HCT116 (cell line): ENCODE data around the gene GASK1A. TPM values are rescaled to one million over a fixed set of nuclear protein-coding genes. Genes with fewer than 3 reads are reported as not detected.

Experiments used
- ATAC-seq: fragments of 200-7000 bp; cut with Tn5 transposase; 2 replicates; pipeline ENCODE4 v1.9.1; 2020; ENCODE audit warnings: mild to moderate bottlenecking, moderate library complexity
- BruUV-seq: library from RNA; stranded (reverse); fragments of 400-500 nt; replicated peaks from 2 replicates; lab custom pipeline; 2021; lab: Mats Ljungman, UMichigan
- CTCF ChIA-PET: fragments of 300-600 bp; sonication (Branson Sonifier 250); formaldehyde crosslinking; loops from one replicate; lab custom pipeline; 2021; ENCODE audit warnings: antibody characterized with exemption; lab: Charles Lee
- POLR2A ChIA-PET: fragments of 300-600, 350-600 bp; sonication (Branson Sonifier 250); formaldehyde crosslinking; loops from one replicate; lab custom pipeline; 2021; ENCODE audit warnings: antibody characterized with exemption; lab: Charles Lee
- RAD21 ChIA-PET, 2 experiments: fragments of 300-600 bp; sonication (Branson Sonifier 250); formaldehyde crosslinking; loops; one replicate each; lab custom pipeline; 2023; ENCODE audit warnings: low total read pairs in 2 of 2; ENCODE audit not compliant: uncharacterized antibody in 2 of 2, unreplicated experiment in 2 of 2, low non-redundant PET in 1 of 2; lab: Charles Lee
- DNase-seq: peaks from one replicate; pipeline ENCODE4 v3.0.0-alpha.2; 2010; ENCODE audit warnings: low read depth, low spot score
- H2AFZ ChIP-seq: fragments of 200-600 bp; shearing (Covaris generic), sonication (generic); 2 replicates; pipeline ENCODE4 v1.6.1; 2017; ENCODE audit warnings: low read depth, mixed run types, mixed read lengths, antibody characterized with exemption, low read length; ENCODE audit not compliant: poor library complexity, severe bottlenecking
- H3K27ac ChIP-seq: 2 replicates; pipeline ENCODE4 v1.5.1; 2012; ENCODE audit warnings: low read depth, low read length
- H3K27me3 ChIP-seq: fragments of 200-600 bp; sonication (generic); 2 replicates; pipeline ENCODE4 v1.6.1; 2016; ENCODE audit warnings: mixed run types, low read length, mixed read lengths; ENCODE audit not compliant: insufficient read depth
- H3K36me3 ChIP-seq, 2 experiments: fragments of 200-500 bp in 1 of 2; fragments of 200-600 bp in 1 of 2; sonication (Bioruptor generic) in 1 of 2; sonication (generic) in 1 of 2; 2 replicates each; pipeline versions ENCODE4 v1.5.1 to v1.6.1; 2014 to 2016; ENCODE audit warnings: low read length in 2 of 2, inconsistent platforms in 1 of 2, mixed read lengths in 1 of 2, mixed run types in 1 of 2; ENCODE audit not compliant: insufficient read depth in 2 of 2, control insufficient read depth in 1 of 2
- H3K4me1 ChIP-seq, 2 experiments: fragments of 200-600 bp in 1 of 2; sonication (generic) in 1 of 2; 2 replicates each; pipeline versions ENCODE4 v1.5.1 to v1.6.1; 2012 to 2017; ENCODE audit warnings: low read length in 2 of 2, inconsistent platforms in 1 of 2, mild to moderate bottlenecking in 1 of 2, mixed read lengths in 1 of 2, mixed run types in 1 of 2, moderate library complexity in 1 of 2; ENCODE audit not compliant: insufficient read depth in 2 of 2, control insufficient read depth in 1 of 2
- H3K4me2 ChIP-seq: fragments of 200-600 bp; sonication (generic); 2 replicates; pipeline ENCODE4 v1.6.1; 2017; ENCODE audit warnings: mixed run types, low read length, mixed read lengths
- H3K4me3 ChIP-seq, 2 experiments: fragments of 200-600 bp in 1 of 2; sonication (generic) in 1 of 2; replicated peaks in 1 of 2; 2 replicates each; pipeline ENCODE4 v1.5.1; 2011 to 2016; ENCODE audit warnings: low read length in 2 of 2, control low read depth in 1 of 2, low read depth in 1 of 2, mild to moderate bottlenecking in 1 of 2, mixed read lengths in 1 of 2, mixed run types in 1 of 2
- H3K79me2 ChIP-seq: fragments of 200-600 bp; sonication (generic); 2 replicates; pipeline ENCODE4 v1.6.1; 2017; ENCODE audit warnings: mild to moderate bottlenecking, mixed run types, low read length, moderate library complexity, mixed read lengths; ENCODE audit not compliant: insufficient read depth
- H3K9ac ChIP-seq: fragments of 200-600 bp; sonication (generic); 2 replicates; pipeline ENCODE4 v1.6.1; 2016; ENCODE audit warnings: low read length, mixed read lengths
- H3K9me2 ChIP-seq: fragments of 200-600 bp; sonication (generic), shearing (Covaris generic); 2 replicates; pipeline ENCODE4 v1.6.1; 2017; ENCODE audit warnings: mixed run types, mild to moderate bottlenecking, moderate library complexity; ENCODE audit not compliant: insufficient read depth
- H3K9me3 ChIP-seq, 2 experiments: fragments of 200-500 bp in 1 of 2; fragments of 200-600 bp in 1 of 2; sonication (Bioruptor generic) in 1 of 2; sonication (generic) in 1 of 2; 2 replicates each; pipeline ENCODE4 v1.6.1; 2014 to 2017; ENCODE audit warnings: low read length in 2 of 2, mixed read lengths in 2 of 2, inconsistent platforms in 1 of 2, low read depth in 1 of 2, mild to moderate bottlenecking in 1 of 2, mixed run types in 1 of 2, moderate library complexity in 1 of 2; ENCODE audit not compliant: control insufficient read depth in 1 of 2, insufficient read depth in 1 of 2
- H4K20me1 ChIP-seq: fragments of 200-600 bp; sonication (generic), shearing (Covaris generic); 2 replicates; pipeline ENCODE4 v1.6.1; 2017; ENCODE audit warnings: mixed run types, mild to moderate bottlenecking, moderate library complexity; ENCODE audit not compliant: insufficient read depth
- CBX3 ChIP-seq: IDR thresholded peaks from 2 replicates; pipeline ENCODE4 v1.6.1; 2012; ENCODE audit warnings: low read depth
- EZH2phosphoT487 ChIP-seq: fragments of 200-600 bp; IDR thresholded peaks from 2 replicates; pipeline ENCODE4 v1.6.1; 2018; ENCODE audit warnings: antibody characterized with exemption, borderline replicate concordance
- JUND ChIP-seq: IDR thresholded peaks from 2 replicates; pipeline ENCODE4 v1.6.1; 2012
- SIN3A ChIP-seq: IDR thresholded peaks from 2 replicates; pipeline ENCODE4 v1.6.1; 2012; ENCODE audit warnings: low read depth
- YY1 ChIP-seq: IDR thresholded peaks from 2 replicates; pipeline ENCODE4 v1.6.1; 2011; ENCODE audit warnings: low read length, low read depth, moderate library complexity, mild to moderate bottlenecking; ENCODE audit not compliant: insufficient replicate concordance; ENCODE audit errors: extremely low read depth
- ZFX ChIP-seq: fragments of 450-650 bp; IDR thresholded peaks from 2 replicates; pipeline ENCODE4 v1.6.1; 2017
- intact Hi-C: fragments of 100-400 bp; cut with micrococcal nuclease; formaldehyde crosslinking; loops from 2 replicates; pipeline ENCODE4 v1.10.0; 2022
- total RNA-seq: library from RNA; stranded (reverse); gene quantifications from one replicate; pipeline ENCODE4 v1.2.1, GENCODE V29; 2021; ENCODE audit not compliant: unreplicated experiment
- TF ChIP-seq, protein P1 (sequence below): IDR thresholded peaks from 2 replicates; pipeline ENCODE4 v1.6.1; 2012
- TF ChIP-seq, protein P2 (sequence below), 3 experiments: fragments of 200-600 bp in 1 of 3; sonication (generic) in 1 of 3; IDR thresholded peaks in 2 of 3; conservative IDR thresholded peaks in 1 of 3; 2 replicates each; pipeline ENCODE4 v1.5.1; 2012 to 2017; ENCODE audit warnings: low read depth in 2 of 3, low read length in 2 of 3, antibody characterized with exemption in 1 of 3, borderline replicate concordance in 1 of 3, control low read depth in 1 of 3, mild to moderate bottlenecking in 1 of 3, mixed read lengths in 1 of 3, mixed run types in 1 of 3, moderate library complexity in 1 of 3; ENCODE audit not compliant: insufficient read depth in 1 of 3

The GASK1A gene
- total RNA-seq, 1 experiment from 2014 or later: 1.0 TPM

- H3K4me1 ChIP-seq: peaks cover 0 to 4% of the 10 kb centered on the region in 2 experiments; a peak in 3 of 4 replicates
- POLR2A ChIA-PET: no interaction called here
- no peak overlapping the region for H2AFZ ChIP-seq
- no peak overlapping the region for H3K9ac ChIP-seq
- ATAC-seq (no peak), DNase-seq (no peak)
- H3K9me2 ChIP-seq: no peaks in the 10 kb centered on the region
- H3K9me3 ChIP-seq: no peaks in the 10 kb centered on the region
- H3K36me3 ChIP-seq: no peaks in the 10 kb centered on the region
- no peaks in the 10 kb centered on the region for H3K79me2 ChIP-seq
- RAD21 ChIA-PET: no interaction called here
- H3K27ac ChIP-seq: no peak overlapping the region
- BruUV-seq: no TSS peak
- no peaks in the 10 kb centered on the region for H4K20me1 ChIP-seq
- intact Hi-C loops: loop anchor here (5.0 kb wide), 1 partner anchor 110 kb away; no protein-coding TSS in a partner anchor
- H3K4me2 ChIP-seq: no peak overlapping the region
- H3K4me3 ChIP-seq: no peak overlapping the region
- CTCF ChIA-PET: no interaction called here
- no peak for TF ChIP-seq ZFX
- no peak for TF ChIP-seq SIN3A
- no peak for TF ChIP-seq JUND
- TF ChIP-seq YY1: no peak
- no peak for TF ChIP-seq CBX3
- TF ChIP-seq, protein P1, sequence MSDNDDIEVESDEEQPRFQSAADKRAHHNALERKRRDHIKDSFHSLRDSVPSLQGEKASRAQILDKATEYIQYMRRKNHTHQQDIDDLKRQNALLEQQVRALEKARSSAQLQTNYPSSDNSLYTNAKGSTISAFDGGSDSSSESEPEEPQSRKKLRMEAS: no peak
- TF ChIP-seq EZH2phosphoT487: no peak
- TF ChIP-seq, protein P2, sequence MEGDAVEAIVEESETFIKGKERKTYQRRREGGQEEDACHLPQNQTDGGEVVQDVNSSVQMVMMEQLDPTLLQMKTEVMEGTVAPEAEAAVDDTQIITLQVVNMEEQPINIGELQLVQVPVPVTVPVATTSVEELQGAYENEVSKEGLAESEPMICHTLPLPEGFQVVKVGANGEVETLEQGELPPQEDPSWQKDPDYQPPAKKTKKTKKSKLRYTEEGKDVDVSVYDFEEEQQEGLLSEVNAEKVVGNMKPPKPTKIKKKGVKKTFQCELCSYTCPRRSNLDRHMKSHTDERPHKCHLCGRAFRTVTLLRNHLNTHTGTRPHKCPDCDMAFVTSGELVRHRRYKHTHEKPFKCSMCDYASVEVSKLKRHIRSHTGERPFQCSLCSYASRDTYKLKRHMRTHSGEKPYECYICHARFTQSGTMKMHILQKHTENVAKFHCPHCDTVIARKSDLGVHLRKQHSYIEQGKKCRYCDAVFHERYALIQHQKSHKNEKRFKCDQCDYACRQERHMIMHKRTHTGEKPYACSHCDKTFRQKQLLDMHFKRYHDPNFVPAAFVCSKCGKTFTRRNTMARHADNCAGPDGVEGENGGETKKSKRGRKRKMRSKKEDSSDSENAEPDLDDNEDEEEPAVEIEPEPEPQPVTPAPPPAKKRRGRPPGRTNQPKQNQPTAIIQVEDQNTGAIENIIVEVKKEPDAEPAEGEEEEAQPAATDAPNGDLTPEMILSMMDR (IDR thresholded peaks at IDR 0.05 in 2 of 3, conservative IDR thresholded peaks at IDR 0.05 in 1 of 3; ENCODE audit: borderline replicate concordance in 1 of 3, insufficient read depth in 1 of 3, low read depth in 2 of 3, low read length in 2 of 3): no peak
- H3K27me3 ChIP-seq: no peaks in the 10 kb centered on the region
Measured at GRCh38 chr3:43072361-43072760, 93.2 kb downstream of the GASK1A start.
